ENCODE measurements around the gene RYK.

- no peak for TF ChIP-seq CTCF (IDR thresholded peaks at IDR 0.05)
- no peak for TF ChIP-seq POLR2AphosphoS5 (IDR thresholded peaks at IDR 0.05)
- no peak for TF ChIP-seq POLR2A (IDR thresholded peaks at IDR 0.05)
Observed at GRCh38 chr3:134284438-134284837, 33.8 kb upstream of the RYK start.
